ENCODE data around the gene DNPH1.
A peak's percentile ranks its signal among the peaks of the same experiment; 100 is the strongest.

The DNPH1 gene

GRCh38 chr6:43271944-43272343 is 42.7 kb upstream of the DNPH1 start:
- no peaks in the 10 kb centered on the region for H3K27me3 ChIP-seq (ENCODE audit: insufficient read depth, low read length, poor library complexity, severe bottlenecking)
- H3K9ac ChIP-seq (ENCODE audit: low read depth, low read length, poor library complexity, severe bottlenecking), result no peak overlapping the region
- no peaks in the 10 kb centered on the region for H3K36me3 ChIP-seq (ENCODE audit: insufficient read depth, low read length)
- TF ChIP-seq EZH2phosphoT487 (IDR thresholded peaks at IDR 0.05; ENCODE audit: borderline replicate concordance), result no peak
- TF ChIP-seq, protein P1, sequence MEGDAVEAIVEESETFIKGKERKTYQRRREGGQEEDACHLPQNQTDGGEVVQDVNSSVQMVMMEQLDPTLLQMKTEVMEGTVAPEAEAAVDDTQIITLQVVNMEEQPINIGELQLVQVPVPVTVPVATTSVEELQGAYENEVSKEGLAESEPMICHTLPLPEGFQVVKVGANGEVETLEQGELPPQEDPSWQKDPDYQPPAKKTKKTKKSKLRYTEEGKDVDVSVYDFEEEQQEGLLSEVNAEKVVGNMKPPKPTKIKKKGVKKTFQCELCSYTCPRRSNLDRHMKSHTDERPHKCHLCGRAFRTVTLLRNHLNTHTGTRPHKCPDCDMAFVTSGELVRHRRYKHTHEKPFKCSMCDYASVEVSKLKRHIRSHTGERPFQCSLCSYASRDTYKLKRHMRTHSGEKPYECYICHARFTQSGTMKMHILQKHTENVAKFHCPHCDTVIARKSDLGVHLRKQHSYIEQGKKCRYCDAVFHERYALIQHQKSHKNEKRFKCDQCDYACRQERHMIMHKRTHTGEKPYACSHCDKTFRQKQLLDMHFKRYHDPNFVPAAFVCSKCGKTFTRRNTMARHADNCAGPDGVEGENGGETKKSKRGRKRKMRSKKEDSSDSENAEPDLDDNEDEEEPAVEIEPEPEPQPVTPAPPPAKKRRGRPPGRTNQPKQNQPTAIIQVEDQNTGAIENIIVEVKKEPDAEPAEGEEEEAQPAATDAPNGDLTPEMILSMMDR (conservative IDR thresholded peaks at IDR 0.05; ENCODE audit: low read length), result no peak
- no peak overlapping the region for H2AFZ ChIP-seq (ENCODE audit: low read length)
- H4K20me1 ChIP-seq (ENCODE audit: insufficient read depth, low read length, poor library complexity, severe bottlenecking), result no peaks in the 10 kb centered on the region
- no peaks in the 10 kb centered on the region for H3K4me1 ChIP-seq (ENCODE audit: insufficient read depth, low read length, poor library complexity, severe bottlenecking)
- H3K9me2 ChIP-seq (replicated peaks; ENCODE audit: low read depth, low read length), result no peaks in the 10 kb centered on the region
- no peaks in the 10 kb centered on the region for H3F3A ChIP-seq (ENCODE audit: low read depth)
- no peak overlapping the region for H3K4me2 ChIP-seq (ENCODE audit: low read depth, low read length, poor library complexity, severe bottlenecking)
- H3K9me3 ChIP-seq (ENCODE audit: insufficient read depth, low read depth, low read length), result no peaks in the 10 kb centered on the region
- H3K79me2 ChIP-seq (ENCODE audit: insufficient read depth, low read length), result no peaks in the 10 kb centered on the region
- no peak overlapping the region for H3K4me3 ChIP-seq (ENCODE audit: low read length, poor library complexity, severe bottlenecking)

DNA sequence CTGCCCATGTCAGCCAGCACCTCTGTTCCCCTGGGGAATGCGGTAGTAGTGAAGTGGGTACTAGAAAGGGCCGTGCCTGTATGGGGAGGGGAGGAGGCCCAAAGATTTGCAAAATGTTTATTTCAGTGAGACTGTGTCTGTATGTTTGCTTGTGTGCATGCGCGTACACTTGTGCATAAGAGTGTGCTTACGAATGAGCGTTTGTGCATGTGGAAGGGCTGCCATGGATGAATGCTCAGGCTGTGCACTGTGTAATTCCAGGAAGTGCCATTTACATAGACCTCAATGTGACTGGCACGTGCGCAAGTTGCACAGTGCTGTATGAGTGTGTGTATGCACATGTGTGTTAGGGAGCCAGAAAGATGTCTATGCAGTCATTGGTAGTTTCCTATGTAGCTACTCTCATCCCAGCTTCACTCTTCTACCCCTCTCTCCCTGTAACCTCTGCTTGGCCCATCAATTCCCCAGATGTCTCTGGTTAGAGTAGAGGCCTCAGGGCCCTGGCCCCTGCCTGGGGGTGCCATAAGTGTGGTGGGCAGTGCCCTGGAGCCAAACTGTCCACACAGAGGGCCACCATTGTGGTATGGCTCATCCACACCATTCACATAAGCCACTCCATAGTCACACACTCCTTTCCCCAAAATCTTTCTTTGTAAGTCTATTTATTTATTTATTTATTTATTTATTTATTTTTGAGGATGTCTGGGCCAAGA is 42.0 kb upstream of the DNPH1 start:
- Histone ChIP-seq H3K9me3 (ENCODE audit: insufficient read depth, low read depth, low read length) (no peaks in the 10 kb centered on the region), H3K79me2 (ENCODE audit: insufficient read depth, low read length) (no peaks in the 10 kb centered on the region), H3K9ac (ENCODE audit: low read depth, low read length, poor library complexity, severe bottlenecking) (no peak overlapping the region), H2AFZ (ENCODE audit: low read length) (no peak overlapping the region), H3K36me3 (ENCODE audit: insufficient read depth, low read length) (no peaks in the 10 kb centered on the region), H3K9me2 (replicated peaks; ENCODE audit: low read depth, low read length) (no peaks in the 10 kb centered on the region), H3F3A (ENCODE audit: low read depth) (no peaks in the 10 kb centered on the region), H3K4me1 (ENCODE audit: insufficient read depth, low read length, poor library complexity, severe bottlenecking) (no peaks in the 10 kb centered on the region), H3K4me2 (ENCODE audit: low read depth, low read length, poor library complexity, severe bottlenecking) (no peak overlapping the region), H4K20me1 (ENCODE audit: insufficient read depth, low read length, poor library complexity, severe bottlenecking) (no peaks in the 10 kb centered on the region), H3K4me3 (ENCODE audit: low read length, poor library complexity, severe bottlenecking) (no peak overlapping the region), H3K27me3 (ENCODE audit: insufficient read depth, low read length, poor library complexity, severe bottlenecking) (no peaks in the 10 kb centered on the region)
- TF ChIP-seq, protein P1 (conservative IDR thresholded peaks at IDR 0.05; ENCODE audit: low read length), result no peak
- TF ChIP-seq EZH2phosphoT487 (IDR thresholded peaks at IDR 0.05; ENCODE audit: borderline replicate concordance), result no peak

DNA sequence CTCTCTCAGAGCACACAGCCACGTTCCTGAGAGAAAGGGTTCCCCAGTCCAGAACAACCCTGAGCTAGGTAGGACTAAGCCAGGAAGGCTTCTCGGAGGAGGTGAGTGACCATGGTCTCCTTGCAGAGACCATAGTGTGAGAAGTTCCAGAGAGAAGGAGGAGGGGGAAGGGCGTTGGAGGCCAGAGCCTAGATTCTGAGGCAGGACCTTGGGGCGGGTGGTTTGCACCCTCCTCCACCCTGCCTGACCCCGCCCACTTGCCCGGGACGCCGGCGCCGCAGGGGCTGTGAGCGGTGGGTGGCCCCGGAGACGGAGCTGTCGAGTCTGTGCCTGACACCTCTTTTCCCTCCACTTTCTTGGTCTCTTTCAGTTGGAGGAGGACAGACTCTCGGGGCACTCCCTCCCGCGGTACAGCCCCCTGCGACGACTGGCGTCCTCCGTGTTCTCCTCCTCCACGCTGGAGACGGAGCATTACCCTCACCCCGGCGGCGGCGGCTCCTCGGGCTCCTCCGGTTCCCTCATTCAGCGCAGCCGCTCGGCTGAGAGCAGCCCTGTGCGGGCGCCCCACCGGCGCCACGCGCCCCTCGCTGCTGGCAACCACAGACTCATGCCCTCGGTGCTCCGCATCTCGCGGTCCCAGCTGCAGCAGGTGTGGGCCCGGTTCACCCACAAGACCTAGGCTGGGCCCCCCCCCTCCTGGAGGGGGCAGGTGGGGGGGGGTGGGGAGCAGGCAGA is 40.2 kb upstream of the DNPH1 start:
- no peaks in the 10 kb centered on the region for H3K79me2 ChIP-seq (ENCODE audit: insufficient read depth, low read length)
- no peaks in the 10 kb centered on the region for H3K4me1 ChIP-seq (ENCODE audit: insufficient read depth, low read length, poor library complexity, severe bottlenecking)
- TF ChIP-seq, protein P1 (conservative IDR thresholded peaks at IDR 0.05; ENCODE audit: low read length), result no peak
- no peak for TF ChIP-seq EZH2phosphoT487 (IDR thresholded peaks at IDR 0.05; ENCODE audit: borderline replicate concordance)
- no peaks in the 10 kb centered on the region for H3K36me3 ChIP-seq (ENCODE audit: insufficient read depth, low read length)
- no peaks in the 10 kb centered on the region for H3K9me2 ChIP-seq (replicated peaks; ENCODE audit: low read depth, low read length)
- H3K4me2 ChIP-seq (ENCODE audit: low read depth, low read length, poor library complexity, severe bottlenecking), result peak overlapping the region; percentile 26
- H2AFZ ChIP-seq (ENCODE audit: low read length), result peak overlapping the region; percentile 58; the same call in 1 of the 2 replicates
- no peak overlapping the region for H3K9ac ChIP-seq (ENCODE audit: low read depth, low read length, poor library complexity, severe bottlenecking)
- H4K20me1 ChIP-seq (ENCODE audit: insufficient read depth, low read length, poor library complexity, severe bottlenecking), result no peaks in the 10 kb centered on the region
- H3K4me3 ChIP-seq (ENCODE audit: low read length, poor library complexity, severe bottlenecking), result peak overlapping the region; percentile 23
- H3K9me3 ChIP-seq (ENCODE audit: insufficient read depth, low read depth, low read length), result no peaks in the 10 kb centered on the region
- H3K27me3 ChIP-seq (ENCODE audit: insufficient read depth, low read length, poor library complexity, severe bottlenecking), result no peaks in the 10 kb centered on the region
- H3F3A ChIP-seq (ENCODE audit: low read depth), result no peaks in the 10 kb centered on the region
